ENCODE results near the gene NGRN. TPM values are rescaled to one million over a fixed set of nuclear protein-coding genes. Genes with fewer than 3 reads are reported as not detected.
A peak's percentile ranks its signal among the peaks of the same experiment; 100 is the strongest.
"Not testable (repeated sequence)": the region's sequence is repeated elsewhere in the genome, so short reads cannot be mapped to it uniquely, and the experiment has no call there.

NGRN gene
- total RNA-seq, 1 experiment from 2014 or later: 29.9 TPM

DNA sequence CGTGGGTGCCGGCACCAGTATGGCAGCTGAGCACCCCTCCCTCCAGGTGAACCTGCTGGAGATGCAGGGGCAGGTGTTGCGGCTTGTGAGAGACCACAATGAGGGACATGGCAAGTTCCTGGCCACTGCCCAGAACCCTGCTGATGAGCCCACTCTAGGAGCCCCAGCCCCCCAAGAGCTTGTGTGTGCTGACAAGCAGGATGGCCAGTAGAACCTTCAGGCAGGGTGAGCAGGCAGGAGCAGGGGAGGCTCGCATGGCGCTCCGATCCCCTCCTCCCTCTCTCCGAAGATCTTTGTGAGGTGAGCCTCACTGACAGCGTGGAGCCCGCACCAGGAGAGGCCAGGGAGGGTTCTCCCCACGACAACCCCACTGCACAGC is 29.8 kb downstream of the NGRN start:
- Histone ChIP-seq H3K4me1 (ENCODE audit: low read length) (peaks cover 5% of the 10 kb centered on the region), H3K9me3 (ENCODE audit: low read length) (no peaks in the 10 kb centered on the region), H3K9me2 (replicated peaks; ENCODE audit: insufficient read depth, low read length) (no peaks in the 10 kb centered on the region), H3K4me2 (ENCODE audit: low read depth, low read length, poor library complexity, severe bottlenecking) (no peak overlapping the region), H3K4me3 (ENCODE audit: low read length) (no peak overlapping the region), H3K27ac (ENCODE audit: low read length) (no peak overlapping the region), H2AFZ (ENCODE audit: low read length) (no peak overlapping the region), H3K36me3 (ENCODE audit: insufficient read depth, low read length) (no peaks in the 10 kb centered on the region), H3K27me3 (ENCODE audit: low read length) (no peaks in the 10 kb centered on the region), H3K79me2 (ENCODE audit: low read length) (no peaks in the 10 kb centered on the region), H3K9ac (ENCODE audit: low read length) (no peak overlapping the region), H4K20me1 (ENCODE audit: insufficient read depth, low read depth, low read length) (no peaks in the 10 kb centered on the region)
- DNase-seq: no peak

DNA sequence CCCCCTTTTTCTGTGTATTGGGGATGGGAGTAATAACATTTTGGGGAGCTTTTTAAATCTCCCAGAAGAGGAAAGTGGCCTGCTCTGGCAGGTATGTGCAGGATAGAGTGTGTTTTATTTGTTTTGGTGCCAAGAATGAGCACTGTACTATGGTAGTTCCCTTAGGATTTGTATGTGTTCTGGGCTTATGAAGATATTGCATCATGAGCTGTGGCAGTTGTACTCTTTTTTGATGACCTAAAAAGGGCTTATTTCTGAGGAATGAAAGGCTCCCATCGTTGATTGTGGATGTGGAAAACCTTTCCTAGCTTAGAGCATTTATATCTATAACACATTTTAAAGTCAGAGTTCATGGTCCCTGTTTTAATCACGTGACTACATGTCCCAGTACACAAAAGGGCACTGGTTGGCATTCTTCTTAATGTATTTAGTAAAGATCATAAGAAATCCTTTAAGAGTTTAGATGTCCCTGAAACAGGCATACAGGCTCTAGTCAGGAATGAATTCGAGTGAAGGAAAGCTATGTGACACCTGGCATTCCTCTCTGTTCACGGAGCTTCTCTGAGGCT is 30.9 kb downstream of the NGRN start:
- not testable (repeated sequence) for H2AFZ ChIP-seq (ENCODE audit: low read length); H3K9me3 ChIP-seq (ENCODE audit: low read length)

DNA sequence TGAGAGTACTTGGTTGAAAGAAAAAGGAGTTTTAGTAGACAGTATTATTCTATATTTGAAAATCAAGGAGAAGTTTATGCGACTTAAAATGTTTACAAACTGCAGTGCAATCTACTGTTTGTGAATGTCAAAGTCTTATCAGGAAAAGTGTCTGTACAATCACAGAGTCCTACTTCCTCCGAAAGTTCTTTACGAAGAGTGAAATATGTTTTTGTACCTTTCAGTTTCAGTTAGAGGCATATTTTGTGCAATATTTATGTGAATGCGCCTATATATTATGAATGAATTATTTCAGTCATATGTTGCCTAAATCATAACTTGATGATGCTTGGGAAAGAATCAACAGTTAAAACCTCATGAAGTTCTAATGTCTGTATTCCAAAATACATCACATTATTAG is 31.5 kb downstream of the NGRN start:
- no peaks in the 10 kb centered on the region for H3K27me3 ChIP-seq (ENCODE audit: low read length)
- no peak overlapping the region for H3K9ac ChIP-seq (ENCODE audit: low read length)
- no peaks in the 10 kb centered on the region for H3K36me3 ChIP-seq (ENCODE audit: insufficient read depth, low read length)
- H2AFZ ChIP-seq (ENCODE audit: low read length): no peak overlapping the region
- no peaks in the 10 kb centered on the region for H3K9me2 ChIP-seq (replicated peaks; ENCODE audit: insufficient read depth, low read length)
- no peak overlapping the region for H3K27ac ChIP-seq (ENCODE audit: low read length)
- H4K20me1 ChIP-seq (ENCODE audit: insufficient read depth, low read depth, low read length): no peaks in the 10 kb centered on the region
- H3K4me2 ChIP-seq (ENCODE audit: low read depth, low read length, poor library complexity, severe bottlenecking): no peak overlapping the region
- no peak overlapping the region for H3K4me3 ChIP-seq (ENCODE audit: low read length)
- DNase-seq: no peak
- H3K9me3 ChIP-seq (ENCODE audit: low read length): no peaks in the 10 kb centered on the region
- no peaks in the 10 kb centered on the region for H3K79me2 ChIP-seq (ENCODE audit: low read length)
- peaks cover 8% of the 10 kb centered on the region for H3K4me1 ChIP-seq (ENCODE audit: low read length)

More for the DNA sequence above, 30.9 kb downstream of the NGRN start:
- not testable (repeated sequence) for H3K9me2 ChIP-seq (replicated peaks; ENCODE audit: insufficient read depth, low read length); H3K36me3 ChIP-seq (ENCODE audit: insufficient read depth, low read length); H3K79me2 ChIP-seq (ENCODE audit: low read length); H3K9ac ChIP-seq (ENCODE audit: low read length); H3K4me2 ChIP-seq (ENCODE audit: low read depth, low read length, poor library complexity, severe bottlenecking); H3K27me3 ChIP-seq (ENCODE audit: low read length); H3K4me3 ChIP-seq (ENCODE audit: low read length); H4K20me1 ChIP-seq (ENCODE audit: insufficient read depth, low read depth, low read length); H3K27ac ChIP-seq (ENCODE audit: low read length); DNase-seq
- H3K4me1 ChIP-seq (ENCODE audit: low read length): peaks cover 13% of the 10 kb centered on the region

DNA sequence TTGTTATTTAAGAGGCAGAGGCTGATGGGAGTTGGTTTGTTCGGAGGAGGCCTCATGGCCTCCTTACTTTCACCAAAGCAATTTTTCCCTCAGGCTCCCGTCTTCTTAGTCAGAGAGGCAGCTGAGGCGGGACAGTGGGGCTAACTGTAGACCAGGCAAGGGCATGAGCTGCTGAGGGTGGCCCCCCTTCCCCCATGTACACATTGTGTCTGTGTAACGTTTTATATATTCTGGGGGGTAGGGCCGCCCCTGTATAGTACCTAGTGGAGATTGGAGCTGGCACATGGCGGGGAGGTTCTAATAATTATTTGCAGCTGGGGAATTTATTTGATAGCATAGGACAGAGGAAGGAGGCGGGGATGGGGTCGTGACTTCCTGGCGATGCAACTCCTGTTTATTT is 35.1 kb downstream of the NGRN start:
- H3K4me2 ChIP-seq (ENCODE audit: low read depth, low read length, poor library complexity, severe bottlenecking): peak overlapping the region; percentile 74
- H3K9me2 ChIP-seq (replicated peaks; ENCODE audit: insufficient read depth, low read length): no peaks in the 10 kb centered on the region
- H3K9me3 ChIP-seq (ENCODE audit: low read length): no peaks in the 10 kb centered on the region
- no peaks in the 10 kb centered on the region for H3K79me2 ChIP-seq (ENCODE audit: low read length)
- no peak overlapping the region for H3K27ac ChIP-seq (ENCODE audit: low read length)
- peak overlapping the region; percentile 67; the same call in 1 of the 2 replicates for H3K4me3 ChIP-seq (ENCODE audit: low read length)
- no peaks in the 10 kb centered on the region for H4K20me1 ChIP-seq (ENCODE audit: insufficient read depth, low read depth, low read length)
- no peaks in the 10 kb centered on the region for H3K36me3 ChIP-seq (ENCODE audit: insufficient read depth, low read length)
- peaks cover 8% of the 10 kb centered on the region for H3K4me1 ChIP-seq (ENCODE audit: low read length)
- no peak for DNase-seq
- no peaks in the 10 kb centered on the region for H3K27me3 ChIP-seq (ENCODE audit: low read length)
- no peak overlapping the region for H2AFZ ChIP-seq (ENCODE audit: low read length)
- H3K9ac ChIP-seq (ENCODE audit: low read length): peak overlapping the region; percentile 68; the same call in 1 of the 2 replicates

DNA sequence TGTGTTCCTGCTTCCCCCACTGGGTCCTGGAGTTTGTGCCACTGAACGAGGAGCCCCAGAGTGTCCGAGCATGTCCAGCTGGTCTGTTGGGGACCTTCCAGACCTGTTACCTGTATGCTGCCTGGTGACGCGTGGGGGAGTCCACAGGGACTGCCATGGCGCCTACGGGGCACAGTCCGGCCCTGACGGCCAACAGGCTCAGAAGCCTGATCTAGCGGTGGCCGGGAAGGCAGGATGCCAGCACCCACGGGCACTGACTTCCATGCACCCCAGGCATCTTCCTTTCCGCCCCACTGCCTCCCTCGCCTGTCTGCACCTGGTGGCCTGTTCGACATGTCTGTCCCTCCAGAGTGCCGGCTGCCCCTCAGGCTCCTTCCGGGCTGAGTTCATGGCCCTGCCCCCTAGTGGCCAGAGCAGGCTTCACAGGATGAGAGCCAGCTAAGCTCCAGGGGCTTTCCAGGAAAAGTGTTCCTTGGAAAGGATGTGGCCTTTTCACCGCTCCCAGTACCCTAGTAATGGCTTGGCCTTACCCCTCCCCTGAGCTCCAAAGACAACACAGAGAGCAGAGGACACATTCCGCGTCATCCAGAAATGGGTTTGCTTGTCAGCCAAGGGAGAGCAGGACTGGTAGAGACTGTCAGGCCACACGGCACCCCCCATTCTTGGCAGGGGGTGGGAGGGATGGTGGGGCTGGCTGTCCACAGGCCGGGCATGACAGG is 35.7 kb downstream of the NGRN start:
- Histone ChIP-seq H3K9me3 (ENCODE audit: low read length) (no peaks in the 10 kb centered on the region), H3K4me3 (ENCODE audit: low read length) (peak overlapping the region; percentile 67; the same call in 1 of the 2 replicates), H3K27me3 (ENCODE audit: low read length) (no peaks in the 10 kb centered on the region), H3K9ac (ENCODE audit: low read length) (peak overlapping the region; percentile 68), H3K4me1 (ENCODE audit: low read length) (peaks cover 8% of the 10 kb centered on the region), H3K36me3 (ENCODE audit: insufficient read depth, low read length) (no peaks in the 10 kb centered on the region), H3K79me2 (ENCODE audit: low read length) (no peaks in the 10 kb centered on the region), H2AFZ (ENCODE audit: low read length) (peak overlapping the region; percentile 98), H4K20me1 (ENCODE audit: insufficient read depth, low read depth, low read length) (no peaks in the 10 kb centered on the region), H3K4me2 (ENCODE audit: low read depth, low read length, poor library complexity, severe bottlenecking) (peak overlapping the region; percentile 74), H3K27ac (ENCODE audit: low read length) (no peak overlapping the region), H3K9me2 (replicated peaks; ENCODE audit: insufficient read depth, low read length) (no peaks in the 10 kb centered on the region)
- peak; percentile 88 for DNase-seq

DNA sequence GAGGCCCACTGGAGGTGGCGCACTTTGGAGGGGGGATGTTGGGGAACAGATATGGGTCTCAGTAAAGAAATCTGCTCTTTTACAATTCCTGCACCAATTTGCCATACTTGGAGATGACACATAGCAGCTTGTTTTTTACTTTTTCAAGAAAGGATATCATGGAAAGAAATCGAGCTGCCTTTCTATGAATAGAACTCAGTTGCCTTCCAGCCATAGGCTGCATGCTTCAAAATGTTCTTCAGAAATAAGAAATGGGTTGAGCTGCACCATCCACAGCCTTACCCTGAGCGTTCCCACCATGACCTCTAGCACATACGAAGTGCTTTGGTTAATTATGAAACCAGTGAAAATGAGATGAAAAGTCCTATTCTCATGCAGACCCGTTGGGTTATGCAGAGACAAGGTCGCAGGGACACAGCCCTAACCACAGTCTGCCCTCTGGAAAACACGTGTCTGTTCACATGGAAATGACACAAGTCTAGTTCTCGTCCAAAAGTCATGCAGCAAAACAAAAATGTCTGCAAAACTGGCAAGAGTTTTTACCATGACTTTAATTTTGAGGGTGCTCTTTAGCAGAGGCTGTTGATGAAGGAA is 36.3 kb downstream of the NGRN start:
- no peak for DNase-seq
- Histone ChIP-seq H3K27me3 (ENCODE audit: low read length) (no peaks in the 10 kb centered on the region), H3K9ac (ENCODE audit: low read length) (no peak overlapping the region), H3K4me2 (ENCODE audit: low read depth, low read length, poor library complexity, severe bottlenecking) (no peak overlapping the region), H3K27ac (ENCODE audit: low read length) (no peak overlapping the region), H3K79me2 (ENCODE audit: low read length) (no peaks in the 10 kb centered on the region), H4K20me1 (ENCODE audit: insufficient read depth, low read depth, low read length) (no peaks in the 10 kb centered on the region), H2AFZ (ENCODE audit: low read length) (no peak overlapping the region), H3K36me3 (ENCODE audit: insufficient read depth, low read length) (no peaks in the 10 kb centered on the region), H3K9me2 (replicated peaks; ENCODE audit: insufficient read depth, low read length) (no peaks in the 10 kb centered on the region), H3K4me3 (ENCODE audit: low read length) (no peak overlapping the region), H3K4me1 (ENCODE audit: low read length) (peaks cover 13% of the 10 kb centered on the region), H3K9me3 (ENCODE audit: low read length) (no peaks in the 10 kb centered on the region)

DNA sequence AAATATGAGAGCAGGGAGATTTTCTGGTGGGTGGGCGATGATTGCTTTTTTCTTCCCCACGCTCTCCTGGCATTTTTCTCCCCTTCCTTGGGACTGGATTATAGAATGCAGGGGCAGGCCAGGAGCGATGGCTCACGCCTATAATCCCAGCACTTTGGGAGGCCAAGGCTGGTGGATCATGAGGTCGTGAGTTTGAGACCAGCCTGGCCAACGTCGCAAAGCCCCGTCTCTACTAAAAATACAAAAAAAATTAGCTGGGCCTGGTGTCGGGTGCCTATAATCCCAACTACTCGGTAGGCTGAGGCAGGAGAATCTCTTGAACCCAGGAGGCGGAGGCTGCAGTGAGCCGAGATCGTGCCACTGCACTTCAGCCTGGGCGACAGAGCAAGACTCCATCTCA is 39.9 kb downstream of the NGRN start:
- H3K4me2 ChIP-seq (ENCODE audit: low read depth, low read length, poor library complexity, severe bottlenecking); H3K4me3 ChIP-seq (ENCODE audit: low read length); H3K79me2 ChIP-seq (ENCODE audit: low read length); H3K9me3 ChIP-seq (ENCODE audit: low read length); DNase-seq; H3K27ac ChIP-seq (ENCODE audit: low read length); H3K9ac ChIP-seq (ENCODE audit: low read length); H4K20me1 ChIP-seq (ENCODE audit: insufficient read depth, low read depth, low read length); H3K9me2 ChIP-seq (replicated peaks; ENCODE audit: insufficient read depth, low read length); H3K36me3 ChIP-seq (ENCODE audit: insufficient read depth, low read length); H3K27me3 ChIP-seq (ENCODE audit: low read length); H2AFZ ChIP-seq (ENCODE audit: low read length): not testable (repeated sequence)
- H3K4me1 ChIP-seq (ENCODE audit: low read length): peaks cover 14% of the 10 kb centered on the region

DNA sequence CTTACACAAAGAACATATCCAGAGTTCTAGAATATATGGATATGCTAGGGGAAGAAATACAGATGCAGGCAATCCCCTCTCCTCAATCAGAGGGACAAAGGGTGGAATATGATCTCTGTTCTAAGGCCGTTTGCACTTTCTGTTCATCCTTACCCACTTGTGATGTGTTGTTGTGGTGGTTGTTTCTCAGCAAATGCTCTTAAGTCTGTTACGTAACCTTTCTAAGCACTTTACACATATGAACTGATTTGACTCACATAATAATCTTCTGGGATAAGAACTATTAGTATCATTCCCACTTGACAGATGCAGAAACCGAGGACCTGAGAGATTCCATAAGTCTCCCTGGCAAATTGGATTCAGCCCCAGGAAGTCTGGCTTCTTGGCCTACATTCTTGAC is 40.5 kb downstream of the NGRN start:
- Histone ChIP-seq H3K4me1 (ENCODE audit: low read length) (peaks cover 10% of the 10 kb centered on the region), H3K36me3 (ENCODE audit: insufficient read depth, low read length) (no peaks in the 10 kb centered on the region), H3K27ac (ENCODE audit: low read length) (no peak overlapping the region), H3K79me2 (ENCODE audit: low read length) (no peaks in the 10 kb centered on the region), H2AFZ (ENCODE audit: low read length) (peak overlapping the region; percentile 59; the same call in 1 of the 2 replicates), H3K9me3 (ENCODE audit: low read length) (no peaks in the 10 kb centered on the region), H3K9me2 (replicated peaks; ENCODE audit: insufficient read depth, low read length) (no peaks in the 10 kb centered on the region), H3K4me2 (ENCODE audit: low read depth, low read length, poor library complexity, severe bottlenecking) (no peak overlapping the region), H3K9ac (ENCODE audit: low read length) (no peak overlapping the region), H4K20me1 (ENCODE audit: insufficient read depth, low read depth, low read length) (no peaks in the 10 kb centered on the region), H3K4me3 (ENCODE audit: low read length) (no peak overlapping the region), H3K27me3 (ENCODE audit: low read length) (no peaks in the 10 kb centered on the region)
- peak; percentile 38 for DNase-seq
